Heart left ventricle (tissue), 13 donors: ENCODE measurements around the gene COL6A2.

ENCODE experiments used
- POLR2A ChIP-seq, 2 donors: fragments of 450-650 bp; IDR thresholded peaks; one replicate each; pipeline ENCODE4 v1.6.1; 2017; ENCODE audit warnings: antibody characterized with exemption in 2 of 2, mild to moderate bottlenecking in 2 of 2, moderate library complexity in 2 of 2
- TF ChIP-seq, protein P1 (sequence below), 12 donors: fragments of 200-600 bp; sonication (generic) in 4 of 12; IDR thresholded peaks; one replicate each; pipeline versions ENCODE4 v1.5.0 to v1.8.0; 2018 to 2022; ENCODE audit warnings: antibody characterized with exemption in 12 of 12, mild to moderate bottlenecking in 5 of 12
- donor health status: ischemic (EF 13 %, LVEDD 7.1; RV severe dilation, severe dysfunction).
- donor health status: DM: no; HTN: yes; CAD: no.
- donor health status: DM: no; HTN: no; CAD: no.
- donor health status: ischemic (EF 25% LVEDD 6.9; RV normal size, moderate dysfunction).
- donor health status: ischemic (EF 25% LVEDD 5.7; RV mildly dilated, moderate dysfunction).
- donor health status: ischemic (EF 35%, LVEDD 5.7; RV mildly dilated, moderate dysfunction).
- donor health status: nonischemic (EF 11% LVEDD 7.7; RV severe dilation, severe dysfunction).
- donor health status: DM: yes; HTN: yes; CAD: no.
- donor health status: PGD.
- donor health status: ischemic (EF 29% LVEDD 5.4; RV normal size, mild dysfunction).
- donor health status: nonischemic (EF 23%, LVEDD 6.1; RV moderate dilation, normal function).

DNA sequence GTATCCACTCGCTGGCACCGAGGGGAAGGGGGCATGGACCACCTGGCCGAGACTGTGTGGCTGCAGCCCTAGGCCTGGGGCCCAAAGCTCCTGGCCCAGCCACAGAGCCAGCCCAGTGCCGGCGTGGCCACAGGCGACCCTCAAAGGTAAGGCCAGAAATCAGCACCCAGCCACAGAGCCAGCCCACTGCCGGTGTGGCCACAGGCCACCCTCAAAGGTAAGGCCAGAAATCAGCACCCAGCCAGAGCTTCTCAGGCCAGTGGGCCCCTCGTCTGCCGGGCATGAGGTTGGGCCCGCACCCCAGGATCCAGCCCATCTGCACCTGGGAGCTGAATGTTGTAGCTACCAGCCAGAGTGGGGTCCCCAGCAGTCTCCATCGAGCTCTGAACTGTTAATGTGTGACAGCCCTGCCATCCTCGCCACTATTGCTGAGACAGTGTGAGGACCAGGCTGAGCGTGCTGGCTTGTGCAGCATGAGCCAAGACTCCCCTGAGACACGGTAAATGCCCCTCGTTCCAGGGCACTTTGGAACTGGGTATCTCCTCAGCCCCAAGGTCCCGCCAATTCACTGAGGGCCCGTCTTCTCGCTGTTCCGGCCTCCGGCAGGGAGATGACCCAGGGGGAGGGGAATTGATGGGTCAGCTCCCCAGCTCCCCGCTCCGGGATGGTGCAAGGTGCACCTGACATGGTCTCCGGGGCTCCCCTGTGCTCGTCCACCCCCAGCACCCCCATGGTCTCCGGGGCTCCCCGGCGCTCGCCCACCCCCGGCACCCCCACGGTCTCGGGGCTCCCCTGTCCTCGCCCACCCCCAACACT is 62.1 kb downstream of the COL6A2 start:
- TF ChIP-seq, protein P1, sequence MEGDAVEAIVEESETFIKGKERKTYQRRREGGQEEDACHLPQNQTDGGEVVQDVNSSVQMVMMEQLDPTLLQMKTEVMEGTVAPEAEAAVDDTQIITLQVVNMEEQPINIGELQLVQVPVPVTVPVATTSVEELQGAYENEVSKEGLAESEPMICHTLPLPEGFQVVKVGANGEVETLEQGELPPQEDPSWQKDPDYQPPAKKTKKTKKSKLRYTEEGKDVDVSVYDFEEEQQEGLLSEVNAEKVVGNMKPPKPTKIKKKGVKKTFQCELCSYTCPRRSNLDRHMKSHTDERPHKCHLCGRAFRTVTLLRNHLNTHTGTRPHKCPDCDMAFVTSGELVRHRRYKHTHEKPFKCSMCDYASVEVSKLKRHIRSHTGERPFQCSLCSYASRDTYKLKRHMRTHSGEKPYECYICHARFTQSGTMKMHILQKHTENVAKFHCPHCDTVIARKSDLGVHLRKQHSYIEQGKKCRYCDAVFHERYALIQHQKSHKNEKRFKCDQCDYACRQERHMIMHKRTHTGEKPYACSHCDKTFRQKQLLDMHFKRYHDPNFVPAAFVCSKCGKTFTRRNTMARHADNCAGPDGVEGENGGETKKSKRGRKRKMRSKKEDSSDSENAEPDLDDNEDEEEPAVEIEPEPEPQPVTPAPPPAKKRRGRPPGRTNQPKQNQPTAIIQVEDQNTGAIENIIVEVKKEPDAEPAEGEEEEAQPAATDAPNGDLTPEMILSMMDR (IDR thresholded peaks at IDR 0.05): no peak
- TF ChIP-seq POLR2A (IDR thresholded peaks at IDR 0.05): no peak
